Trophoblast cell (in vitro differentiated cells and primary cell): ENCODE results near the gene DNAH14.
"Not testable (repeated sequence)": the region's sequence is repeated elsewhere in the genome, so short reads cannot be mapped to it uniquely, and the experiment has no call there.

ENCODE experiments used
- DNase-seq, 2 donors: peaks; one replicate each; pipeline ENCODE4 v3.0.0-alpha.2; 2016
- H2AFZ ChIP-seq: 2 replicates; pipeline ENCODE4 v1.6.1; 2013; ENCODE audit warnings: low read length, moderate library complexity, mild to moderate bottlenecking; ENCODE audit not compliant: insufficient read depth, poor library complexity
- H2AK5ac ChIP-seq: 2 replicates; pipeline ENCODE4 v1.6.1; 2013; ENCODE audit warnings: mild to moderate bottlenecking, low read length
- H2BK120ac ChIP-seq: 2 replicates; pipeline ENCODE4 v1.6.1; 2013; ENCODE audit warnings: low read length, mild to moderate bottlenecking, moderate library complexity; ENCODE audit not compliant: insufficient read depth, poor library complexity
- H2BK12ac ChIP-seq: 2 replicates; pipeline ENCODE4 v1.6.1; 2013; ENCODE audit warnings: mild to moderate bottlenecking, low read length, moderate library complexity
- H2BK5ac ChIP-seq: 2 replicates; pipeline ENCODE4 v1.6.1; 2013; ENCODE audit warnings: low read length, low read depth, moderate library complexity, mild to moderate bottlenecking; ENCODE audit not compliant: poor library complexity
- H3K14ac ChIP-seq: 2 replicates; pipeline ENCODE4 v1.6.1; 2013; ENCODE audit warnings: mild to moderate bottlenecking, low read length
- H3K18ac ChIP-seq: 2 replicates; pipeline ENCODE4 v1.6.1; 2013; ENCODE audit warnings: mild to moderate bottlenecking, low read length
- H3K23ac ChIP-seq: 2 replicates; pipeline ENCODE4 v1.6.1; 2013; ENCODE audit warnings: low read length
- H3K27ac ChIP-seq: 2 replicates; pipeline ENCODE4 v1.5.1; 2013; ENCODE audit warnings: low read depth, mild to moderate bottlenecking, inconsistent platforms, low read length, moderate library complexity
- H3K27me3 ChIP-seq: 2 replicates; pipeline ENCODE4 v1.6.1; 2013; ENCODE audit warnings: inconsistent platforms, mild to moderate bottlenecking, low read length, moderate library complexity; ENCODE audit not compliant: insufficient read depth
- H3K36me3 ChIP-seq, 2 experiments: 1 replicate in 1 of 2; 2 replicates in 1 of 2; pipeline ENCODE4 v1.6.1; 2013; ENCODE audit warnings: low read length in 2 of 2, mild to moderate bottlenecking in 2 of 2, moderate library complexity in 1 of 2; ENCODE audit not compliant: insufficient read depth in 2 of 2, control insufficient read depth in 1 of 2
- H3K4ac ChIP-seq: 2 replicates; pipeline ENCODE4 v1.6.1; 2013; ENCODE audit warnings: low read depth, mild to moderate bottlenecking, low read length, moderate library complexity
- H3K4me1 ChIP-seq, 2 experiments: 1 replicate in 1 of 2; 2 replicates in 1 of 2; pipeline ENCODE4 v1.6.1; 2013; ENCODE audit warnings: low read length in 2 of 2, mild to moderate bottlenecking in 2 of 2, moderate library complexity in 1 of 2; ENCODE audit not compliant: insufficient read depth in 2 of 2, control insufficient read depth in 1 of 2
- H3K4me2 ChIP-seq: 2 replicates; pipeline ENCODE4 v1.6.1; 2013; ENCODE audit warnings: inconsistent platforms, mild to moderate bottlenecking, low read length, moderate library complexity
- H3K4me3 ChIP-seq: 2 replicates; pipeline ENCODE4 v1.5.1; 2013; ENCODE audit warnings: mild to moderate bottlenecking, low read depth, low read length, inconsistent platforms
- H3K79me1 ChIP-seq: one replicate; pipeline ENCODE4 v1.6.1; 2013; ENCODE audit warnings: low read length
- H3K79me2 ChIP-seq: 2 replicates; pipeline ENCODE4 v1.6.1; 2013; ENCODE audit warnings: low read length, mild to moderate bottlenecking; ENCODE audit not compliant: control insufficient read depth, insufficient read depth, poor library complexity
- H3K9ac ChIP-seq: 2 replicates; pipeline ENCODE4 v1.6.1; 2013; ENCODE audit warnings: mild to moderate bottlenecking, low read length
- H3K9me3 ChIP-seq: 2 replicates; pipeline ENCODE4 v1.6.1; 2013; ENCODE audit warnings: low read depth, mild to moderate bottlenecking, control low read depth, inconsistent platforms, low read length; ENCODE audit not compliant: insufficient read depth
- H4K12ac ChIP-seq: 2 replicates; pipeline ENCODE4 v1.6.1; 2013; ENCODE audit warnings: low read depth, mild to moderate bottlenecking, low read length, moderate library complexity
- H4K8ac ChIP-seq: 2 replicates; pipeline ENCODE4 v1.6.1; 2013; ENCODE audit warnings: low read depth, mild to moderate bottlenecking, low read length, moderate library complexity
- H4K91ac ChIP-seq: one replicate; pipeline ENCODE4 v1.6.1; 2013; ENCODE audit warnings: low read depth, mild to moderate bottlenecking, low read length, moderate library complexity
- WGBS: extraction: QIAGEN DNeasy Blood & Tissue Kit; methylation state at CpG from one replicate; pipeline ENCODE4 v1.1.7; 2013; ENCODE audit warnings: missing lambda C conversion rate; ENCODE audit not compliant: insufficient read length, insufficient coverage; ENCODE audit errors: extremely low coverage; 5-methylcytosine and 5-hydroxymethylcytosine counted together

The DNAH14 gene

GRCh38 chr1:225159793-225160192 is 230.3 kb downstream of the DNAH14 start:
- H3K18ac ChIP-seq: no peak overlapping the region
- WGBS: no CpG with 5 or more reads among the region's 1 CpG
- H3K4me3 ChIP-seq: no peak overlapping the region

GRCh38 chr1:225177409-225177808 is 247.9 kb downstream of the DNAH14 start:
- H3K9ac ChIP-seq, H4K91ac ChIP-seq, H2BK12ac ChIP-seq, H3K79me2 ChIP-seq, H3K4me3 ChIP-seq, H3K27me3 ChIP-seq, H3K36me3 ChIP-seq, DNase-seq, H4K8ac ChIP-seq, H4K12ac ChIP-seq, H3K18ac ChIP-seq, H3K27ac ChIP-seq, H3K9me3 ChIP-seq, H2BK5ac ChIP-seq, H3K4ac ChIP-seq, H2AK5ac ChIP-seq, H3K14ac ChIP-seq, H2AFZ ChIP-seq, H3K4me1 ChIP-seq, H2BK120ac ChIP-seq, H3K23ac ChIP-seq, H3K79me1 ChIP-seq, H3K4me2 ChIP-seq: not testable (repeated sequence)
- no CpG with 5 or more reads among the region's 3 CpGs for WGBS

More at GRCh38 chr1:225159793-225160192, 230.3 kb downstream of the DNAH14 start:
- Histone ChIP-seq H3K27ac (no peak overlapping the region), H3K23ac (no peak overlapping the region), H3K79me2 (no peaks in the 10 kb centered on the region), H2AFZ (no peak overlapping the region), H4K91ac (no peak overlapping the region), H3K9ac (no peak overlapping the region), H3K27me3 (no peaks in the 10 kb centered on the region), H3K4me1 (no peaks in the 10 kb centered on the region), H2BK5ac (no peak overlapping the region), H3K4ac (no peak overlapping the region), H4K12ac (no peak overlapping the region), H3K4me2 (no peak overlapping the region), H2BK120ac (no peak overlapping the region), H2AK5ac (no peak overlapping the region), H3K9me3 (no peaks in the 10 kb centered on the region), H4K8ac (no peak overlapping the region), H3K36me3 (no peaks in the 10 kb centered on the region), H3K14ac (no peak overlapping the region), H3K79me1 (no peaks in the 10 kb centered on the region), H2BK12ac (no peak overlapping the region)
- no peak for DNase-seq

DNA sequence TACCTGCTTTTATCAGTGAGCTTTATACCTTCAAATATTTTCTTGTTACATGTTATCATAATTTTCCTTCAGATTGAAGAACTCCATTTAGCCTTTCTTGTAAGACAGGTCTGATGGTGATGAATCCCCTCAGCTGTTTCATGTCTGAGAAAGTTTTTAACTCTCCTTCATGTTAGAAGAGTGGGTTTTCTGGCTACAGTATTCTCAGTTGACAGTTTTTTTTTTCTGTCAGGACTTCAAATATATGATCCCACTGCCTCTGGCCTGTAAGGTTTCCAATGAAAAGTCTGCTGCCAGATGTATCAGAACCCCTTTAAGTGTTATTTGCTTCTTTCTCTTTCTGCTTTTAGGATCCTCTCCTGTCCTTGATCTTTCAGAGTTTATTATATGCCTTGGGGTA is 250.2 kb downstream of the DNAH14 start:
- no peak overlapping the region for H3K27ac ChIP-seq
- H3K79me1 ChIP-seq: no peaks in the 10 kb centered on the region
- no peak overlapping the region for H3K4me3 ChIP-seq
- H2AFZ ChIP-seq: no peak overlapping the region
- H3K9me3 ChIP-seq: peaks cover 5% of the 10 kb centered on the region
- no peaks in the 10 kb centered on the region for H3K79me2 ChIP-seq
- no peak overlapping the region for H3K14ac ChIP-seq
- no peaks in the 10 kb centered on the region for H3K27me3 ChIP-seq
- no peak overlapping the region for H3K18ac ChIP-seq
- no peak overlapping the region for H4K12ac ChIP-seq
- H2BK120ac ChIP-seq: no peak overlapping the region
- no peak overlapping the region for H2BK12ac ChIP-seq
- no peak overlapping the region for H2BK5ac ChIP-seq
- H3K36me3 ChIP-seq: no peaks in the 10 kb centered on the region
- no peak overlapping the region for H2AK5ac ChIP-seq
- H4K91ac ChIP-seq: no peak overlapping the region
- H3K23ac ChIP-seq: no peak overlapping the region
- no peak for DNase-seq
- no peak overlapping the region for H3K4ac ChIP-seq
- H4K8ac ChIP-seq: no peak overlapping the region
- no peak overlapping the region for H3K9ac ChIP-seq
- no peaks in the 10 kb centered on the region for H3K4me1 ChIP-seq
- H3K4me2 ChIP-seq: no peak overlapping the region

DNA sequence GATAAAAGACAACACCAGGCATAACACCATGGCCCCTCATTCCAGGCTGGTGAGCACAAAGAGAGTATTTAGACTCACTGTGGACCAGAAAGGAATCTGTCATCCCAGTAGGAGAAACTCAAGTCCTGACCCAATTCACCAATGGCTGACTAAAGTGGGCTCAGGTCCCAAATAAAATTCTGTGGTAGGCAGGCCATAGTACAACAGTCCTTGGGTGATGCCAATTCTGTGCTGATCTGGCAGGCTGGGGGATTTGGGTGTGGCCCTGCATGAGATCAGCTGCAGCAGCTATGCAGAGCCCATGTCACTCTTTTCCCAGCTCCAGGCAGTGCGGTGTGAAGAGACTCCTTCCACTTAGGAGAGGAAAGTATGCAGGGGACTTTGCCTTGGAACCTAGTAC is 253.2 kb downstream of the DNAH14 start:
- Histone ChIP-seq H3K27ac (no peak overlapping the region), H3K18ac (no peak overlapping the region)

More for the DNA sequence above, 253.2 kb downstream of the DNAH14 start:
- H3K9me3 ChIP-seq: peaks cover 2% of the 10 kb centered on the region
- no peak overlapping the region for H4K91ac ChIP-seq
- no peak overlapping the region for H4K12ac ChIP-seq
- DNase-seq: no peak
- H3K27me3 ChIP-seq: no peaks in the 10 kb centered on the region
- H2BK5ac ChIP-seq: no peak overlapping the region
- no peak overlapping the region for H3K23ac ChIP-seq
- H4K8ac ChIP-seq: no peak overlapping the region
- no peaks in the 10 kb centered on the region for H3K4me1 ChIP-seq
- no peak overlapping the region for H2BK12ac ChIP-seq
- no peaks in the 10 kb centered on the region for H3K79me2 ChIP-seq
- H3K79me1 ChIP-seq: no peaks in the 10 kb centered on the region
- H3K4me3 ChIP-seq: no peak overlapping the region
- no peak overlapping the region for H2BK120ac ChIP-seq
- no peak overlapping the region for H2AFZ ChIP-seq
- H3K4ac ChIP-seq: no peak overlapping the region
- H3K14ac ChIP-seq: no peak overlapping the region
- no peaks in the 10 kb centered on the region for H3K36me3 ChIP-seq
- H3K4me2 ChIP-seq: no peak overlapping the region
- H3K9ac ChIP-seq: no peak overlapping the region
- no peak overlapping the region for H2AK5ac ChIP-seq
- no CpG with 5 or more reads among the region's 1 CpG for WGBS
